Medulla oblongata (tissue), 1 donor: Measurements from ENCODE around the gene KLHL18.
"Not testable (repeated sequence)": the region's sequence is repeated elsewhere in the genome, so short reads cannot be mapped to it uniquely, and the experiment has no call there.

Source experiments
- DNase-seq: peaks from one replicate; pipeline ENCODE4 v3.0.0-alpha.2; 2015; ENCODE audit errors: extremely low spot score

The KLHL18 gene

GRCh38 chr3:47360110-47360517 lies 77.4 kb downstream of the KLHL18 start:
- not testable (repeated sequence) for DNase-seq

GRCh38 chr3:47362701-47363100 lies 80.0 kb downstream of the KLHL18 start:
- no peak for DNase-seq

- no peak for DNase-seq
Measured at GRCh38 chr3:47365213-47366153, 82.7 kb downstream of the KLHL18 start.

- no peak for DNase-seq
Measured at GRCh38 chr3:47366833-47367232, 84.1 kb downstream of the KLHL18 start.

- DNase-seq: no peak
Measured at GRCh38 chr3:47367631-47368030, 84.9 kb downstream of the KLHL18 start.

- not testable (repeated sequence) for DNase-seq
Measured at GRCh38 chr3:47370020-47370419, 87.3 kb downstream of the KLHL18 start.

- DNase-seq: no peak
Measured at GRCh38 chr3:47370887-47371697, 88.3 kb downstream of the KLHL18 start.

- DNase-seq: no peak
Measured at GRCh38 chr3:47374587-47374986, 91.8 kb downstream of the KLHL18 start.

- DNase-seq: no peak
Measured at GRCh38 chr3:47376393-47376792, 93.6 kb downstream of the KLHL18 start.

- peak; percentile 22 for DNase-seq
Measured at GRCh38 chr3:47377186-47377585, 94.4 kb downstream of the KLHL18 start.

GRCh38 chr3:47378869-47379268 lies 96.1 kb downstream of the KLHL18 start:
- no peak for DNase-seq

- no peak for DNase-seq
Measured at GRCh38 chr3:47379411-47379899, 96.7 kb downstream of the KLHL18 start.

GRCh38 chr3:47380026-47380600 lies 97.4 kb downstream of the KLHL18 start:
- DNase-seq: no peak

- DNase-seq: peak; percentile 99
Measured at GRCh38 chr3:47380601-47381316, 98.0 kb downstream of the KLHL18 start, which contains the start of gene PTPN23. Gene PTPN23 (plus strand): TSS chr3:47381021. CDS start chr3:47381097, 76 bp downstream.

GRCh38 chr3:47381317-47382157 lies 98.8 kb downstream of the KLHL18 start:
- peak; percentile 79 for DNase-seq

- DNase-seq: no peak
Measured at GRCh38 chr3:47384425-47384824, 101.7 kb downstream of the KLHL18 start.

GRCh38 chr3:47385007-47385406 lies 102.3 kb downstream of the KLHL18 start:
- no peak for DNase-seq

GRCh38 chr3:47385796-47386195 lies 103.1 kb downstream of the KLHL18 start:
- no peak for DNase-seq

- no peak for DNase-seq
Measured at GRCh38 chr3:47392933-47393332, 110.2 kb downstream of the KLHL18 start.

GRCh38 chr3:47394140-47394870 lies 111.6 kb downstream of the KLHL18 start:
- DNase-seq: no peak
